ENCODE measurements around the gene ATR. TPM values are rescaled to one million over a fixed set of nuclear protein-coding genes. Genes with fewer than 3 reads are reported as not detected.

The ATR gene
- total and polyA plus RNA-seq, 2 of the 4 experiments (the other 2 are of a cell fraction): 9.5 to 28.0 TPM

GRCh38 chr3:142450189-142450588 lies 128.3 kb downstream of the ATR start:
- Histone ChIP-seq H3K27me3 (ENCODE audit: control insufficient read depth, insufficient read depth, low read length) (no peaks in the 10 kb centered on the region), H3K4me2 (ENCODE audit: low read depth, low read length) (no peak overlapping the region), H3K9me1 (ENCODE audit: insufficient read depth, low read length) (no peaks in the 10 kb centered on the region; the same call in 1 of the 2 replicates), H2BK20ac (ENCODE audit: low read depth, low read length) (no peak overlapping the region), H3K4me1 (ENCODE audit: control insufficient read depth, insufficient read depth, low read length) (peaks cover 4% of the 10 kb centered on the region; the same call in 1 of the 2 replicates), H3K36me3 (ENCODE audit: control insufficient read depth, insufficient read depth, low read length) (peaks cover 5% of the 10 kb centered on the region), H3K9ac (ENCODE audit: low read depth, low read length) (no peak overlapping the region), H3K18ac (ENCODE audit: low read depth, low read length) (no peak overlapping the region), H2AK9ac (replicated peaks; ENCODE audit: low read depth, low read length, poor library complexity) (no peak overlapping the region), H4K5ac (ENCODE audit: low read depth, low read length) (no peak overlapping the region), H3K14ac (replicated peaks; ENCODE audit: low read depth, low read length) (no peak overlapping the region), H4K20me1 (ENCODE audit: insufficient read depth, low read length) (peaks cover 4% of the 10 kb centered on the region; the same call in 1 of the 2 replicates), H3K79me1 (ENCODE audit: low read depth in 1 of 2, low read length in 2 of 2) (peaks cover 0 to 20% of the 10 kb centered on the region in 2 experiments; a peak in 2 of 4 replicates), H4K8ac (ENCODE audit: low read depth in 2 of 2, low read length in 2 of 2) (no peak overlapping the region), H3K4me3 (ENCODE audit: insufficient read depth, low read depth, low read length) (no peak overlapping the region), H2BK15ac (ENCODE audit: low read depth, low read length) (no peak overlapping the region), H3K4ac (ENCODE audit: low read depth, low read length) (no peak overlapping the region), H2AFZ (replicated peaks; ENCODE audit: low read length, poor library complexity) (no peak overlapping the region), H3K23ac (ENCODE audit: low read depth, low read length) (no peak overlapping the region), H2BK120ac (ENCODE audit: low read depth, low read length) (no peak overlapping the region), H2AK5ac (ENCODE audit: low read depth, low read length) (no peak overlapping the region), H3K9me3 (ENCODE audit: control insufficient read depth, insufficient read depth, low read length) (no peaks in the 10 kb centered on the region), H2BK5ac (ENCODE audit: low read depth, low read length, poor library complexity, severe bottlenecking) (no peak overlapping the region), H4K91ac (ENCODE audit: insufficient read depth, low read depth, low read length) (no peak overlapping the region), H3K56ac (ENCODE audit: extremely low read depth, insufficient read depth, low read length) (no peak overlapping the region), H3K27ac (ENCODE audit: insufficient read depth, low read length) (no peak overlapping the region)
- no peak for ATAC-seq (ENCODE audit: low read depth)
- TF ChIP-seq MXI1 (IDR thresholded peaks at IDR 0.05; ENCODE audit: borderline replicate concordance, low read depth, low read length): no peak
- no peak for TF ChIP-seq POLR2A (IDR thresholded peaks at IDR 0.05; ENCODE audit: low read depth, low read length)
- TF ChIP-seq MAFK (IDR thresholded peaks at IDR 0.05; ENCODE audit: low read depth, low read length): no peak
- no peak for TF ChIP-seq CHD1 (IDR thresholded peaks at IDR 0.05; ENCODE audit: low read depth, low read length)
- TF ChIP-seq SMC3 (IDR thresholded peaks at IDR 0.05; ENCODE audit: low read depth, low read length): no peak
- no peak for TF ChIP-seq CEBPB (IDR thresholded peaks at IDR 0.05; ENCODE audit: low read depth, low read length)
- TF ChIP-seq, protein P1, sequence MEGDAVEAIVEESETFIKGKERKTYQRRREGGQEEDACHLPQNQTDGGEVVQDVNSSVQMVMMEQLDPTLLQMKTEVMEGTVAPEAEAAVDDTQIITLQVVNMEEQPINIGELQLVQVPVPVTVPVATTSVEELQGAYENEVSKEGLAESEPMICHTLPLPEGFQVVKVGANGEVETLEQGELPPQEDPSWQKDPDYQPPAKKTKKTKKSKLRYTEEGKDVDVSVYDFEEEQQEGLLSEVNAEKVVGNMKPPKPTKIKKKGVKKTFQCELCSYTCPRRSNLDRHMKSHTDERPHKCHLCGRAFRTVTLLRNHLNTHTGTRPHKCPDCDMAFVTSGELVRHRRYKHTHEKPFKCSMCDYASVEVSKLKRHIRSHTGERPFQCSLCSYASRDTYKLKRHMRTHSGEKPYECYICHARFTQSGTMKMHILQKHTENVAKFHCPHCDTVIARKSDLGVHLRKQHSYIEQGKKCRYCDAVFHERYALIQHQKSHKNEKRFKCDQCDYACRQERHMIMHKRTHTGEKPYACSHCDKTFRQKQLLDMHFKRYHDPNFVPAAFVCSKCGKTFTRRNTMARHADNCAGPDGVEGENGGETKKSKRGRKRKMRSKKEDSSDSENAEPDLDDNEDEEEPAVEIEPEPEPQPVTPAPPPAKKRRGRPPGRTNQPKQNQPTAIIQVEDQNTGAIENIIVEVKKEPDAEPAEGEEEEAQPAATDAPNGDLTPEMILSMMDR (conservative IDR thresholded peaks at IDR 0.05; ENCODE audit: low read depth, low read length): no peak
- TF ChIP-seq BHLHE40 (IDR thresholded peaks at IDR 0.05; ENCODE audit: low read depth, low read length): no peak
- no peak for TF ChIP-seq RFX5 (IDR thresholded peaks at IDR 0.05; ENCODE audit: low read depth, low read length)
- no peak for TF ChIP-seq FOS (IDR thresholded peaks at IDR 0.05; ENCODE audit: low read depth, low read length)
- TF ChIP-seq RAD21 (IDR thresholded peaks at IDR 0.05; ENCODE audit: low read length): no peak
- TF ChIP-seq NFE2L2 (IDR thresholded peaks at IDR 0.05; ENCODE audit: low read depth, low read length): no peak
- TF ChIP-seq ELK1 (IDR thresholded peaks at IDR 0.05; ENCODE audit: borderline replicate concordance, low read depth, low read length): no peak
- no peak for TF ChIP-seq RCOR1 (IDR thresholded peaks at IDR 0.05; ENCODE audit: insufficient replicate concordance, low read length)
- no peak for TF ChIP-seq MAZ (IDR thresholded peaks at IDR 0.05; ENCODE audit: borderline replicate concordance, low read depth, low read length)
- DNase-seq: no peak
- dilution Hi-C loops (cut with HindIII; ENCODE audit: low sequenced_read_pairs, unreplicated experiment) (no loop called here), in situ Hi-C loops (cut with MboI; ENCODE audit: low sequenced_read_pairs) (no loop called here), intact Hi-C loops (cut with micrococcal nuclease) (no loop called here)
- no CpG with 5 or more reads among the region's 3 CpGs for WGBS, 2 experiments (ENCODE audit: extremely low coverage in 2 of 2, insufficient read length in 1 of 2)
- CTCF ChIA-PET: no interaction called here
- POLR2A ChIA-PET (ENCODE audit: unreplicated experiment): no interaction called here
- no TSS peak for BruUV-seq (replicated peaks)
